Adrenal gland (tissue), 12 donors: Measurements from ENCODE around the gene AIDA. TPM values are rescaled to one million over a fixed set of nuclear protein-coding genes. Genes with fewer than 3 reads are reported as not detected.
A peak's percentile ranks its signal among the peaks of the same experiment; 100 is the strongest.

Source experiments
- DNase-seq, 7 donors: peaks; one replicate each; pipeline ENCODE4 v3.0.0-alpha.2; 2019 to 2020
- H3K27ac ChIP-seq, 5 donors: fragments of 200-600 bp; sonication (generic) in 4 of 5; 1 replicate in 3 of 5; 2 replicates in 2 of 5; pipeline versions ENCODE4 v1.5.1 to v1.8.0; 2016 to 2020; ENCODE audit warnings: mild to moderate bottlenecking in 1 of 5
- H3K27me3 ChIP-seq: fragments of 200-600 bp; 2 replicates; pipeline ENCODE4 v1.8.0; 2021
- H3K36me3 ChIP-seq, 2 donors: fragments of 200-600 bp; replicated peaks in 1 of 2; 1 replicate in 1 of 2; 2 replicates in 1 of 2; pipeline versions ENCODE4 v1.5.1 to v1.8.0; 2018 to 2022
- H3K4me1 ChIP-seq, 2 donors: fragments of 200-600 bp; replicated peaks in 1 of 2; 1 replicate in 1 of 2; 2 replicates in 1 of 2; pipeline versions ENCODE4 v1.5.1 to v1.8.0; 2018 to 2021
- H3K4me3 ChIP-seq, 4 donors: fragments of 200-600 bp; sonication (generic) in 3 of 4; one replicate each; pipeline ENCODE4 v1.5.1; 2016 to 2018
- H3K9me3 ChIP-seq, 3 donors: fragments of 200-600 bp; sonication (generic) in 1 of 3; replicated peaks in 1 of 3; 1 replicate in 2 of 3; 2 replicates in 1 of 3; pipeline versions ENCODE4 v1.5.1 to v1.8.0; 2016 to 2021
- CTCF ChIP-seq, 6 experiments: fragments of 450-650 bp in 4 of 6; fragments of 200-600 bp in 2 of 6; sonication (generic) in 1 of 6; IDR thresholded peaks; 1 replicate in 5 of 6; 2 replicates in 1 of 6; pipeline versions ENCODE4 v1.5.1 to v1.8.0; 2016 to 2021; ENCODE audit warnings: antibody characterized with exemption in 6 of 6, mild to moderate bottlenecking in 2 of 6, moderate library complexity in 1 of 6
- POLR2A ChIP-seq, 2 donors: fragments of 450-650 bp; IDR thresholded peaks; one replicate each; pipeline ENCODE4 v1.6.1; 2017; ENCODE audit warnings: antibody characterized with exemption in 2 of 2, mild to moderate bottlenecking in 2 of 2, moderate library complexity in 1 of 2
- WGBS, 4 donors: extraction: QIAGEN DNeasy Blood & Tissue Kit in 2 of 4; methylation state at CpG; one replicate each; pipeline versions ENCODE4 v1.1.5 to v1.1.7; 2013 to 2017; 5-methylcytosine and 5-hydroxymethylcytosine counted together
- intact Hi-C, 2 donors: fragments of 100-400 bp; cut with DNase I; formaldehyde crosslinking; loops; one replicate each; pipeline versions ENCODE4 v1.14.1 to v1.15.0; 2022 to 2023
- polyA plus RNA-seq, 3 donors: library from polyadenylated mRNA; stranded (reverse); fragments of 200-250 nt in 2 of 3; fragments of 350-450 nt in 1 of 3; fragmentation: Illumina TruSeq in 1 of 3; extraction: RNeasy Lipid Tissue Mini Kit (QIAGEN cat#74804) in 1 of 3; gene quantifications; one replicate each; pipeline ENCODE4 v1.2.3, GENCODE V29; 2013 to 2014
- total RNA-seq, 9 donors: library from RNA; depleted of rRNA in 4 of 9; stranded (reverse); fragments of >200 nt in 4 of 9; fragments of 120-200 nt in 1 of 9; fragmentation: NEBNext Ultra II Directional in 1 of 9; extraction: Animal tissue kit (Norgen Biotek cat#: 25700) in 1 of 9; gene quantifications; one replicate each; pipeline versions ENCODE4 v1.1.0 to v1.2.4, GENCODE V29; 2013 to 2023
- donor health status: healthy with polysubstance abuse.
- donor health status: Bipolar disorder and iron deficiency.
- donor health status: DM: yes; HTN: yes; CAD: no.
- donor health status: DM: no; HTN: no; CAD: no.
- donor health status: DM: no; HTN: no; CAD: no.
- donor health status: DM: yes; HTN: yes; CAD: no.

The AIDA gene
- total and polyA plus RNA-seq, 12 donors = 29.4 to 72.0 (median 48.9) TPM

GRCh38 chr1:222757646-222758268 is 45.5 kb upstream of the AIDA start:
- Histone ChIP-seq H3K27ac (peak overlapping the region in 1 of 5 donors; percentile 26), H3K27me3 (no peaks in the 10 kb centered on the region), H3K4me3 (no peak overlapping the region), H3K36me3 (no peaks in the 10 kb centered on the region), H3K9me3 (no peaks in the 10 kb centered on the region), H3K4me1 (peaks cover 0 to 6% of the 10 kb centered on the region in 2 donors)
- DNase-seq = peak in 2 of 7 donors; percentile 29 to 58
- WGBS, 4 donors = 75 to 83% (median 82%) methylated on average over 10 of the region's 10 CpGs
- TF ChIP-seq POLR2A (IDR thresholded peaks at IDR 0.05) = no peak
- no peak for TF ChIP-seq CTCF (IDR thresholded peaks at IDR 0.05)
- intact Hi-C loops = no loop called here

GRCh38 chr1:222754366-222755139 is 42.3 kb upstream of the AIDA start:
- no peaks in the 10 kb centered on the region for H3K36me3 ChIP-seq
- H3K27me3 ChIP-seq = no peaks in the 10 kb centered on the region
- peak in 6 of 7 donors; percentile 30 to 65 (median 53) for DNase-seq
- H3K4me1 ChIP-seq = peaks cover 0 to 6% of the 10 kb centered on the region in 2 donors
- WGBS, 4 donors = 70 to 81% (median 72%) methylated on average over 10 of the region's 10 CpGs
- peak overlapping the region in 1 of 5 donors; percentile 24 for H3K27ac ChIP-seq
- no peaks in the 10 kb centered on the region for H3K9me3 ChIP-seq
- intact Hi-C loops = no loop called here
- H3K4me3 ChIP-seq = no peak overlapping the region
- TF ChIP-seq CTCF (IDR thresholded peaks at IDR 0.05) (no peak), POLR2A (IDR thresholded peaks at IDR 0.05) (no peak)

- Histone ChIP-seq H3K9me3 (no peaks in the 10 kb centered on the region), H3K4me1 (peaks cover 0 to 6% of the 10 kb centered on the region in 2 donors), H3K36me3 (no peaks in the 10 kb centered on the region), H3K27me3 (no peaks in the 10 kb centered on the region), H3K27ac (no peak overlapping the region), H3K4me3 (no peak overlapping the region)
- DNase-seq = no peak
- 78 to 87% (median 80%) methylated on average over 3 of the region's 3 CpGs for WGBS, 4 donors
- TF ChIP-seq POLR2A (IDR thresholded peaks at IDR 0.05) (no peak), CTCF (IDR thresholded peaks at IDR 0.05) (no peak)
- intact Hi-C loops = no loop called here
Measured at GRCh38 chr1:222751255-222751654, 39.0 kb upstream of the AIDA start.

- TF ChIP-seq POLR2A (IDR thresholded peaks at IDR 0.05) = no peak
- no peak for TF ChIP-seq CTCF (IDR thresholded peaks at IDR 0.05)
- Histone ChIP-seq H3K4me1 (peaks cover 0 to 6% of the 10 kb centered on the region in 2 donors), H3K27me3 (no peaks in the 10 kb centered on the region), H3K4me3 (no peak overlapping the region), H3K9me3 (no peaks in the 10 kb centered on the region), H3K36me3 (no peaks in the 10 kb centered on the region), H3K27ac (no peak overlapping the region)
- WGBS, 4 donors = 76 to 89% (median 79%) methylated on average over 1 of the region's 1 CpG
- intact Hi-C loops = no loop called here
- DNase-seq = no peak
Measured at GRCh38 chr1:222750651-222751050, 38.4 kb upstream of the AIDA start.
